Sigmoid colon (tissue), 4 donors: Measurements from ENCODE around the gene NKAIN4.

Experiments
- EP300 ChIP-seq, 4 donors: sonication (generic); formaldehyde crosslinking; IDR thresholded peaks; one replicate each; pipeline ENCODE4 v1.6.1; 2017; ENCODE audit warnings: antibody characterized with exemption in 4 of 4
- POLR2AphosphoS5 ChIP-seq, 4 donors: sonication (generic); formaldehyde crosslinking; IDR thresholded peaks; one replicate each; pipeline ENCODE4 v1.6.1; 2017; ENCODE audit warnings: antibody characterized with exemption in 4 of 4
- TF ChIP-seq, protein P1 (sequence below), 4 experiments: fragments of 450-650 bp in 3 of 4; fragments of 200-600 bp in 1 of 4; IDR thresholded peaks; one replicate each; pipeline ENCODE4 v1.5.1; 2016 to 2019; ENCODE audit warnings: antibody characterized with exemption in 4 of 4, mild to moderate bottlenecking in 3 of 4, moderate library complexity in 2 of 4

GRCh38 chr20:63258781-63259180 is 4.5 kb upstream of the NKAIN4 start:
- TF ChIP-seq, protein P1, sequence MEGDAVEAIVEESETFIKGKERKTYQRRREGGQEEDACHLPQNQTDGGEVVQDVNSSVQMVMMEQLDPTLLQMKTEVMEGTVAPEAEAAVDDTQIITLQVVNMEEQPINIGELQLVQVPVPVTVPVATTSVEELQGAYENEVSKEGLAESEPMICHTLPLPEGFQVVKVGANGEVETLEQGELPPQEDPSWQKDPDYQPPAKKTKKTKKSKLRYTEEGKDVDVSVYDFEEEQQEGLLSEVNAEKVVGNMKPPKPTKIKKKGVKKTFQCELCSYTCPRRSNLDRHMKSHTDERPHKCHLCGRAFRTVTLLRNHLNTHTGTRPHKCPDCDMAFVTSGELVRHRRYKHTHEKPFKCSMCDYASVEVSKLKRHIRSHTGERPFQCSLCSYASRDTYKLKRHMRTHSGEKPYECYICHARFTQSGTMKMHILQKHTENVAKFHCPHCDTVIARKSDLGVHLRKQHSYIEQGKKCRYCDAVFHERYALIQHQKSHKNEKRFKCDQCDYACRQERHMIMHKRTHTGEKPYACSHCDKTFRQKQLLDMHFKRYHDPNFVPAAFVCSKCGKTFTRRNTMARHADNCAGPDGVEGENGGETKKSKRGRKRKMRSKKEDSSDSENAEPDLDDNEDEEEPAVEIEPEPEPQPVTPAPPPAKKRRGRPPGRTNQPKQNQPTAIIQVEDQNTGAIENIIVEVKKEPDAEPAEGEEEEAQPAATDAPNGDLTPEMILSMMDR (IDR thresholded peaks at IDR 0.05), result no peak
- TF ChIP-seq POLR2AphosphoS5 (IDR thresholded peaks at IDR 0.05) (no peak), EP300 (IDR thresholded peaks at IDR 0.05) (no peak)
